HEK293T (cell line): ENCODE results near the gene DMRTB1.

ENCODE experiments used
- ARNT ChIP-seq: fragments of 450-650 bp; IDR thresholded peaks from 2 replicates; pipeline ENCODE4 v1.6.1; 2017; ENCODE audit warnings: mild to moderate bottlenecking
- BHLHE40 ChIP-seq: fragments of 450-650 bp; IDR thresholded peaks from 2 replicates; pipeline ENCODE4 v1.6.1; 2016; ENCODE audit warnings: mild to moderate bottlenecking, moderate library complexity, borderline replicate concordance
- CTBP1 ChIP-seq: fragments of 450-650 bp; IDR thresholded peaks from 2 replicates; pipeline ENCODE4 v1.6.1; 2016; ENCODE audit warnings: borderline replicate concordance
- ELF4 ChIP-seq: fragments of 450-650 bp; IDR thresholded peaks from 2 replicates; pipeline ENCODE4 v1.6.1; 2017; ENCODE audit warnings: antibody characterized with exemption
- FOXA1 ChIP-seq: fragments of 450-650 bp; IDR thresholded peaks from 2 replicates; pipeline ENCODE4 v1.6.1; 2016; ENCODE audit warnings: mild to moderate bottlenecking
- FOXM1 ChIP-seq: fragments of 450-650 bp; IDR thresholded peaks from 2 replicates; pipeline ENCODE4 v1.6.1; 2017; ENCODE audit warnings: mild to moderate bottlenecking, borderline replicate concordance
- L3MBTL2 ChIP-seq: fragments of 450-650 bp; conservative IDR thresholded peaks from 2 replicates; pipeline ENCODE4 v1.6.1; 2016; ENCODE audit warnings: mild to moderate bottlenecking
- SP1 ChIP-seq: fragments of 450-650 bp; IDR thresholded peaks from 2 replicates; pipeline ENCODE4 v1.6.1; 2017
- SUZ12 ChIP-seq: fragments of 450-650 bp; IDR thresholded peaks from 2 replicates; pipeline ENCODE4 v1.6.1; 2016; ENCODE audit warnings: mild to moderate bottlenecking
- TARDBP ChIP-seq: fragments of 450-650 bp; IDR thresholded peaks from 2 replicates; pipeline ENCODE4 v1.6.1; 2016
- ZNF384 ChIP-seq: fragments of 450-650 bp; IDR thresholded peaks from 2 replicates; pipeline ENCODE4 v1.6.1; 2016
- TF ChIP-seq, protein P1 (sequence below): fragments of 450-650 bp; IDR thresholded peaks from 2 replicates; pipeline ENCODE4 v1.6.1; 2016

DNA sequence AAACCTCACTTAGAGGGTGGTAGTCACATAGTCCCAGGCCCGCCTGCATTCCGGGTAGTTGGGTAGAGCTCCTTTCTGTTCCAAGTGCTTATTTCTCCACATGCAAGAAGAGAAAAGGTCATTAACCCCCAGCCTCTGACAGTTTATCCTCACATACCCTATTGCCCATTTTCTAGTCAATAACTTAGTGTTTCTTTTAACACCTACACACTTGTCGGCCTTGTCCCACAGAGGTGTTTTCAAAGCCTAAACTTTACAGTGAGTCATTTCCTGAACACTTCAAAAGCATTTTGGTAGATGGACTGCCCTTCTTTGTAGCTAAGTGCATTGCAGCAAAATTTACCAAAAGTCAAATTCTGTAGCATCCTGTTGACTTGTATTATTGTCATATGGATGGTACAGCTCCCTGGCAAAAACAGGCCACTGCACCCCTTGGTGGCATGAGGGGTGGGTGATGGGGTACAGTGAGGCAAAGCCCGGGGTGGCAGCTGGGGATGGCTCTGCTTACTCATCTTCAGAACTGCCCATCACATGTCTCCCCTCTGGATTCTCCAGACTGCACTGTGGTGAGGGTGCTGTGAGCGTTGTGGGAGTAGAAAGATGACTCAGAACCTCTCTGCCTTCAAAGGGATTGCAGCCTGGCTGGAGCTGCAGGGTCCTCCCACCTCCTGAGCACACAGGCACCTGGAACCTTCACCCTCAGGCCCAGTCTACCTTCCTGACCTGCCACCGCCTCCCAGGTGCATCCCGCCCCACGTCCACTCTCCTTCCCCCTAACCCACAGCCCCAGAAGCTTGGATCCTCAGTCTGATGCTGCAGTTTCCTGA is 45.8 kb upstream of the DMRTB1 start:
- TF ChIP-seq FOXA1: no peak
- no peak for TF ChIP-seq SUZ12
- TF ChIP-seq BHLHE40: no peak
- TF ChIP-seq ELF4: no peak
- no peak for TF ChIP-seq CTBP1
- TF ChIP-seq FOXM1: no peak
- no peak for TF ChIP-seq L3MBTL2
- no peak for TF ChIP-seq TARDBP
- TF ChIP-seq ARNT: no peak
- no peak for TF ChIP-seq SP1
- TF ChIP-seq, protein P1, sequence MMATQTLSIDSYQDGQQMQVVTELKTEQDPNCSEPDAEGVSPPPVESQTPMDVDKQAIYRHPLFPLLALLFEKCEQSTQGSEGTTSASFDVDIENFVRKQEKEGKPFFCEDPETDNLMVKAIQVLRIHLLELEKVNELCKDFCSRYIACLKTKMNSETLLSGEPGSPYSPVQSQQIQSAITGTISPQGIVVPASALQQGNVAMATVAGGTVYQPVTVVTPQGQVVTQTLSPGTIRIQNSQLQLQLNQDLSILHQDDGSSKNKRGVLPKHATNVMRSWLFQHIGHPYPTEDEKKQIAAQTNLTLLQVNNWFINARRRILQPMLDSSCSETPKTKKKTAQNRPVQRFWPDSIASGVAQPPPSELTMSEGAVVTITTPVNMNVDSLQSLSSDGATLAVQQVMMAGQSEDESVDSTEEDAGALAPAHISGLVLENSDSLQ: no peak
- no peak for TF ChIP-seq ZNF384
